Myocyte (in vitro differentiated cells): ENCODE data around the gene TUBGCP2. TPM values are rescaled to one million over a fixed set of nuclear protein-coding genes. Genes with fewer than 3 reads are reported as not detected.

Experiments
- DNase-seq: peaks from one replicate; pipeline ENCODE4 v3.0.0-alpha.2; 2012; ENCODE audit warnings: low read depth
- microRNA counts: library from miRNA; unstranded; fragments of <30 nt; microRNA quantifications from one replicate; lab custom pipeline; 2016
- microRNA-seq: library from miRNA; unstranded; fragments of <30 nt; microRNA quantifications from one replicate; pipeline ENCODE4, GENCODE V29; 2016
- total RNA-seq: library from RNA; depleted of rRNA; stranded (reverse); fragments of >200 nt; gene quantifications from 2 replicates; pipeline ENCODE4 v1.2.3, GENCODE V29; 2014

The TUBGCP2 gene
- total RNA-seq, 1 donor from 2014 or later = 71.5 TPM

DNA sequence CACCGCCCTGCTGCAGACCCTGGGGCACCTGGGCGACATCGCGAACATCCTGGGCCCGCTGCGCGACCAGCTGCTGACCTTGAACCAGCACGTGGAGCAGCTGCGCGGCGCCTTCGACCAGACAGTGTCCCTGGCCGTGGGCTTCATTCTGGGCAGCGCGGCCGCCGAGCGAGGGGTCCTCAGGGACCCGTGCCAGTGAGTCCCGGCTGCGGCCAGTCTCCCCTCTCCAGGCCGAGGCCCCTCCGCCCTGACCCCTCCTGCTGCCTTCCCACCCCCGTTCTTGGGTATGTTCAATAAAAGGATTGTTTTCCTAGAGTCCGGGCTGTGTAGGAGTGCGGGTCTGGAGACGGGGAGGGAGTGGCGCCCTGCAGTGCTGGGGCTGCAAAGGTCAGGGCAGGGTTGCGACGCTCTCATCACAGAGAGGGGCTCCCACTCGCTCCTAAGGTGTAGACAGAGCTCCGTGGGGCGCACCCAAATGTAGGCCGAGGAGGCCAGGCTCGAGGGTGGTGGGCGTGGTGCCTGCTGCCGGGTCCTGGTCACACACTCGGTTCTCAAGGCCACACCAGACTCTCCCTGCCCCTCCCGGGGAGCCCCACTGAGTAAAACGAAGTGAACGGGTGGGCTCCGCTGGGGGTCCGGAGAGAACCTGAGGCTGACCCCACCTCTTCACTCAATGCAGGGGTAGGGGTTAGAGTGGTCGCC is 77.3 kb downstream of the TUBGCP2 start:
- no peak for DNase-seq

DNA sequence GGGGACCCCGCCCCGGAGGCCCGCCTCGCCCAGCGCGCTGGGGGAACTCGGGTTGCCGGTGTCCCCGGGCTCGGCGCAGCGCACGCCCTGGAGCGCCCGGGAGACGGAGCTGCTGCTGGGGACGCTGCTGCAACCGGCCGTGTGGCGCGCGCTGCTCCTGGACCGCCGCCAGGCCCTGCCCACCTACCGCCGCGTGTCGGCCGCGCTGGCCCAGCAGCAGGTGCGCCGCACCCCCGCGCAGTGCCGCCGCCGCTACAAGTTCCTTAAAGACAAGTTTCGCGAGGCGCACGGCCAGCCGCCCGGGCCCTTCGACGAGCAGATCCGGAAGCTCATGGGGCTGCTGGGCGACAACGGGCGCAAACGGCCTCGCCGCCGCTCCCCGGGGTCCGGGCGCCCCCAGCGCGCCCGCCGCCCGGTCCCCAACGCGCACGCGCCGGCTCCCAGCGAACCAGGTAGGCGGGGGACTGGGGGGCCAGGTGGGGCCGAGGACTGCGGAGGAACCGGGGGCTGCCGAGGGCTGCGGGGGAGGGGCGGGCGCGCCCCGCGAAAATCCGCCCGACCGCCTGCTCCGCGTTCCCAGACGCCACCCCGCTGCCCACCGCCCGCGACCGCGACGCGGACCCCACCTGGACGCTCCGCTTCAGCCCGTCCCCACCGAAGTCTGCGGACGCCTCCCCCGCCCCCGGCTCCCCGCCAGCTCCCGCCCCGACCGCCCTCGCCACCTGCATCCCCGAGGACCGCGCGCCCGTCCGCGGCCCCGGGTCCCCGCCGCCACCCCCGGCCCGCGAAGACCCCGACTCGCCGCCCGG is 78.1 kb downstream of the TUBGCP2 start:
- no peak for DNase-seq

DNA sequence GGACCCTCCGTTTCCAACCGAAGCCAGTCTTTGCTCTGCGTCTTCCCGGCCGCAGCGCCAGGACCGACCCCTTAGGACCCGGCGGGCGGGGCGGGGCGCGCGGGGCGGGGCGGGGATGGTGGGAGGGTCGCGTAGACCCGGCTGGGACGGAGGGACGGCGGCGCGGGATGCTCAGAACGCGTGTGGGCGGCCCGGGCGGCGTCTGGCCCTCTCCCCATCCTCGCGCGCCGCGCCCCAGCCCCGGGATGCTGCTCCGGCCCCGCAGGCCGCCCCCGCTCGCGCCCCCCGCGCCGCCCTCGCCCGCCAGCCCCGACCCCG is 78.7 kb downstream of the TUBGCP2 start, which contains the start of gene UTF1:
Gene UTF1, plus strand, starts transcription at position 174 of the 318 bp plus-strand sequence. Its CDS starts 72 bp downstream, at position 246.
- no peak for DNase-seq

DNA sequence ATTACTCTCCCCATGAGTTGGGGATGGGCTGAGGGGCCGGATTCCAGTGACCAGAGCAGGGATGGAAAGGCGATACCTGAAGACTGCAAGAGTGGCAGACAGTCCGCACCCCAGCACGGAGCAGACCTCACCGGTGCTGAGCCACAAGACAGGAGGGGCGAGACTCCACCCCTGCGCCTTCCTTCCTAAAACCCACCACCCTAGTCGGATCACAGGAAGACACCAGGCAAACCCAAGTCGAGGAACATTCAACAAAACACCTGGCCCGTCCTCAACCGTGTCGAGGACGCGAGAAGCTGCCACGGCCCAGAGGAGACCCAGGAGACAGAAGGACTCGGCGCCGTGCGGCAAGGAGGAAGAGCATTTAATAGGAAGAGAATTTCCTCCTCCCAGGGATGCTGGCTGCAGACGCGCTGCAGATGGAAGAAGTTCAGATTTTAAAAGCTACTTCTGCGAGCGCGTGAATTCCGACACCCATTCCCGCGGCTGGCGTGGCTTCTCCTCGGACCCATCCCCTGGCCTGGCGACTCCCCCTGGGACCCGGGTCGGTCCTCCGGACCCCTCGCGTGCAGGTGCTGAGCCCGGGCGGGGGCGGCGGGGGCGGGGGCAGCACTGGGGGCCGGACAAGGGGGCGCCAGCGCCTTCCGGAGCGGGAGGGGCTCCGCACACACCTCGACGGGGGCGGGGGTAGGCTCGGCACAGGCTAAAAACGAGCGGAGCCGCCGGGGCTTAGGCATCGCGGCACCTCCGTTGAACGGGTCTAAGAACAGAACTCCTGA is 79.2 kb downstream of the TUBGCP2 start:
- no peak for DNase-seq

MicroRNA genes within 50 kb of the gene (microRNA counts, 767-probe panel; counts per million panel counts)
- not detected for microRNA hsa-miR-202-3p (lab: Ali Mortazavi, UCI)

Small RNA genes within 50 kb of the gene (microRNA-seq; reads per million reads assigned to microRNA genes)
- not detected for gene MIR202

Other genes starting within 250 kb of the TUBGCP2 start
- 3.6 and 16.8 TPM in 2 replicates for gene ADGRA1, start 220.9 kb downstream of the TUBGCP2 start, total RNA-seq
- not detected in 2 replicates for gene KNDC1, start 148.7 kb downstream of the TUBGCP2 start, total RNA-seq
- not detected in 2 replicates for gene UTF1, start 78.7 kb downstream of the TUBGCP2 start, total RNA-seq
- gene VENTX, start 71.0 kb downstream of the TUBGCP2 start, total RNA-seq = 0.05 TPM in 1 of 2 replicates, not detected in the other
- 1.5 and 2.0 TPM in 2 replicates for gene ADAM8, start 32.0 kb downstream of the TUBGCP2 start, total RNA-seq
- gene ZNF511, start within 50 bp of the TUBGCP2 start, total RNA-seq = 25.3 and 25.8 TPM in 2 replicates
- gene CALY, start 28.0 kb upstream of the TUBGCP2 start, total RNA-seq = 0.16 TPM in 1 of 2 replicates, not detected in the other
- gene PRAP1, start 38.5 kb upstream of the TUBGCP2 start, total RNA-seq = not detected in 2 replicates
- gene FUOM, start 49.1 kb upstream of the TUBGCP2 start, total RNA-seq = 8.2 and 9.8 TPM in 2 replicates
- 324 and 382 TPM in 2 replicates for gene ECHS1, start 64.5 kb upstream of the TUBGCP2 start, total RNA-seq
- 4.2 and 5.9 TPM in 2 replicates for gene PAOX, start 70.4 kb upstream of the TUBGCP2 start, total RNA-seq
- 24.8 and 27.2 TPM in 2 replicates for gene MTG1, start 85.3 kb upstream of the TUBGCP2 start, total RNA-seq
- 0.05 and 0.08 TPM in 2 replicates for gene SPRN, start 115.8 kb upstream of the TUBGCP2 start, total RNA-seq
- 0.83 and 1.4 TPM in 2 replicates for gene SCART1, start 145.1 kb upstream of the TUBGCP2 start, total RNA-seq
- gene CYP2E1, start 218.5 kb upstream of the TUBGCP2 start, total RNA-seq = 0.45 and 1.1 TPM in 2 replicates